IMR-90 (cell line): ENCODE measurements around the gene RAP1GAP. TPM values are rescaled to one million over a fixed set of nuclear protein-coding genes. Genes with fewer than 3 reads are reported as not detected.

ENCODE experiments used
- ATAC-seq: fragments of 200-7000 bp; cut with Tn5 transposase; 2 replicates; pipeline ENCODE4 v1.9.1; 2020; ENCODE audit warnings: low read depth, mild to moderate bottlenecking, moderate library complexity
- BruUV-seq: library from RNA; stranded (reverse); fragments of 400-500 nt; replicated peaks from 2 replicates; lab custom pipeline; 2021; lab: Mats Ljungman, UMichigan
- CTCF ChIA-PET: fragments of 300-600 bp; formaldehyde crosslinking; extraction: SDS; loops from one replicate; lab custom pipeline; 2021; ENCODE audit warnings: antibody characterized with exemption; lab: Yijun Ruan, JAX
- POLR2A ChIA-PET: fragments of 300-600 bp; sonication (Branson Sonifier 250); formaldehyde crosslinking; loops from one replicate; lab custom pipeline; 2022; ENCODE audit warnings: antibody characterized with exemption; ENCODE audit not compliant: unreplicated experiment; lab: Charles Lee
- DNase-seq: peaks from one replicate; pipeline ENCODE4 v3.0.0; 2013
- H2AFZ ChIP-seq: replicated peaks from 2 replicates; pipeline ENCODE3; 2013; ENCODE audit warnings: low read length, mild to moderate bottlenecking; ENCODE audit not compliant: poor library complexity
- H2AK5ac ChIP-seq: 2 replicates; pipeline ENCODE4 v1.6.1; 2013; ENCODE audit warnings: low read depth, low read length, inconsistent platforms
- H2AK9ac ChIP-seq: replicated peaks from 2 replicates; pipeline ENCODE3; 2013; ENCODE audit warnings: mild to moderate bottlenecking, low read depth, low read length, moderate library complexity; ENCODE audit not compliant: poor library complexity
- H2BK120ac ChIP-seq: 2 replicates; pipeline ENCODE4 v1.6.1; 2013; ENCODE audit warnings: low read depth, low read length, inconsistent platforms
- H2BK15ac ChIP-seq: 3 replicates; pipeline ENCODE4 v1.6.1; 2013; ENCODE audit warnings: low read depth, low read length, inconsistent platforms
- H2BK20ac ChIP-seq: 2 replicates; pipeline ENCODE4 v1.6.1; 2013; ENCODE audit warnings: low read depth, mild to moderate bottlenecking, inconsistent platforms, low read length, moderate library complexity
- H2BK5ac ChIP-seq: 2 replicates; pipeline ENCODE4 v1.6.1; 2013; ENCODE audit warnings: mild to moderate bottlenecking, low read depth, low read length, inconsistent platforms; ENCODE audit not compliant: poor library complexity, severe bottlenecking
- H3K14ac ChIP-seq: replicated peaks from 2 replicates; pipeline ENCODE4 v1.6.1; 2013; ENCODE audit warnings: low read depth, low read length, inconsistent platforms
- H3K18ac ChIP-seq: 2 replicates; pipeline ENCODE4 v1.6.1; 2013; ENCODE audit warnings: low read depth, low read length, control low read depth
- H3K23ac ChIP-seq: 2 replicates; pipeline ENCODE4 v1.6.1; 2013; ENCODE audit warnings: low read depth, low read length, inconsistent platforms
- H3K27ac ChIP-seq: 2 replicates; pipeline ENCODE4 v1.5.1; 2013; ENCODE audit warnings: mild to moderate bottlenecking, control low read depth, low read length; ENCODE audit not compliant: insufficient read depth
- H3K27me3 ChIP-seq: 2 replicates; pipeline ENCODE4 v1.6.1; 2013; ENCODE audit warnings: low read length; ENCODE audit not compliant: control insufficient read depth, insufficient read depth
- H3K36me3 ChIP-seq: 2 replicates; pipeline ENCODE4 v1.6.1; 2013; ENCODE audit warnings: low read length, mixed read lengths; ENCODE audit not compliant: control insufficient read depth, insufficient read depth
- H3K4ac ChIP-seq: 2 replicates; pipeline ENCODE4 v1.6.1; 2013; ENCODE audit warnings: low read depth, low read length, inconsistent platforms
- H3K4me1 ChIP-seq: 2 replicates; pipeline ENCODE4 v1.6.1; 2013; ENCODE audit warnings: low read length, mixed read lengths; ENCODE audit not compliant: control insufficient read depth, insufficient read depth
- H3K4me2 ChIP-seq: 2 replicates; pipeline ENCODE4 v1.6.1; 2013; ENCODE audit warnings: low read depth, mild to moderate bottlenecking, control low read depth, low read length, moderate library complexity
- H3K4me3 ChIP-seq: 2 replicates; pipeline ENCODE4 v1.5.1; 2013; ENCODE audit warnings: low read depth, mild to moderate bottlenecking, control low read depth, low read length, moderate library complexity; ENCODE audit not compliant: insufficient read depth
- H3K56ac ChIP-seq: 2 replicates; pipeline ENCODE4 v1.6.1; 2013; ENCODE audit warnings: low read length, inconsistent platforms; ENCODE audit not compliant: insufficient read depth; ENCODE audit errors: extremely low read depth
- H3K79me1 ChIP-seq, 2 experiments: 2 replicates each; pipeline ENCODE4 v1.6.1; 2013; ENCODE audit warnings: low read length in 2 of 2, inconsistent platforms in 1 of 2, low read depth in 1 of 2
- H3K9ac ChIP-seq: 2 replicates; pipeline ENCODE4 v1.6.1; 2013; ENCODE audit warnings: low read depth, low read length, control low read depth
- H3K9me1 ChIP-seq: 2 replicates; pipeline ENCODE4 v1.6.1; 2013; ENCODE audit warnings: low read length, inconsistent platforms; ENCODE audit not compliant: insufficient read depth
- H3K9me3 ChIP-seq: 2 replicates; pipeline ENCODE4 v1.6.1; 2013; ENCODE audit warnings: low read length; ENCODE audit not compliant: control insufficient read depth, insufficient read depth
- H4K20me1 ChIP-seq: 2 replicates; pipeline ENCODE4 v1.6.1; 2013; ENCODE audit warnings: low read length, inconsistent platforms; ENCODE audit not compliant: insufficient read depth
- H4K5ac ChIP-seq: 2 replicates; pipeline ENCODE4 v1.6.1; 2013; ENCODE audit warnings: mild to moderate bottlenecking, low read depth, low read length, control low read depth
- H4K8ac ChIP-seq, 2 experiments: 2 replicates each; pipeline ENCODE4 v1.6.1; 2013; ENCODE audit warnings: low read depth in 2 of 2, low read length in 2 of 2, control low read depth in 1 of 2, inconsistent platforms in 1 of 2
- H4K91ac ChIP-seq: 2 replicates; pipeline ENCODE4 v1.6.1; 2013; ENCODE audit warnings: low read depth, low read length, inconsistent platforms; ENCODE audit not compliant: insufficient read depth
- BHLHE40 ChIP-seq: fragments of 150-350 bp; IDR thresholded peaks from 2 replicates; pipeline ENCODE4 v1.6.1; 2016; ENCODE audit warnings: mild to moderate bottlenecking, low read depth, low read length
- CHD1 ChIP-seq: IDR thresholded peaks from 2 replicates; pipeline ENCODE4 v1.6.1; 2012; ENCODE audit warnings: low read depth, low read length, improper control_type of control experiment
- CTCF ChIP-seq: conservative IDR thresholded peaks from 2 replicates; pipeline ENCODE4 v1.5.1; 2012; ENCODE audit warnings: mild to moderate bottlenecking, low read depth, low read length, improper control_type of control experiment
- ELK1 ChIP-seq: fragments of 150-350 bp; IDR thresholded peaks from 2 replicates; pipeline ENCODE4 v1.6.1; 2016; ENCODE audit warnings: low read depth, mild to moderate bottlenecking, low read length, moderate library complexity, borderline replicate concordance
- FOS ChIP-seq: fragments of 150-350 bp; IDR thresholded peaks from 2 replicates; pipeline ENCODE4 v1.6.1; 2016; ENCODE audit warnings: low read depth, low read length
- MAFK ChIP-seq: IDR thresholded peaks from 2 replicates; pipeline ENCODE4 v1.6.1; 2012; ENCODE audit warnings: low read depth, low read length, improper control_type of control experiment
- MAZ ChIP-seq: IDR thresholded peaks from 2 replicates; pipeline ENCODE4 v1.6.1; 2012; ENCODE audit warnings: low read depth, mild to moderate bottlenecking, low read length, improper control_type of control experiment, moderate library complexity, borderline replicate concordance
- MXI1 ChIP-seq: IDR thresholded peaks from 2 replicates; pipeline ENCODE4 v1.6.1; 2012; ENCODE audit warnings: low read depth, mild to moderate bottlenecking, low read length, moderate library complexity, borderline replicate concordance
- NFE2L2 ChIP-seq: fragments of 150-350 bp; IDR thresholded peaks from 2 replicates; pipeline ENCODE4 v1.6.1; 2016; ENCODE audit warnings: low read depth, mild to moderate bottlenecking, low read length
- POLR2A ChIP-seq: IDR thresholded peaks from 2 replicates; pipeline ENCODE4 v1.6.1; 2012; ENCODE audit warnings: mild to moderate bottlenecking, low read depth, low read length
- RAD21 ChIP-seq: IDR thresholded peaks from 2 replicates; pipeline ENCODE4 v1.6.1; 2012; ENCODE audit warnings: low read length, improper control_type of control experiment
- RCOR1 ChIP-seq: IDR thresholded peaks from 2 replicates; pipeline ENCODE4 v1.6.1; 2012; ENCODE audit warnings: mild to moderate bottlenecking, low read length, improper control_type of control experiment; ENCODE audit not compliant: insufficient replicate concordance
- RFX5 ChIP-seq: IDR thresholded peaks from 2 replicates; pipeline ENCODE4 v1.8.0; 2012; ENCODE audit warnings: low read depth, mild to moderate bottlenecking, low read length, moderate library complexity
- SMC3 ChIP-seq: fragments of 150-350 bp; IDR thresholded peaks from 2 replicates; pipeline ENCODE4 v1.6.1; 2016; ENCODE audit warnings: low read depth, mild to moderate bottlenecking, antibody characterized with exemption, low read length, moderate library complexity
- USF2 ChIP-seq: fragments of 150-350 bp; IDR thresholded peaks from 2 replicates; pipeline ENCODE4 v1.6.1; 2017; ENCODE audit warnings: mild to moderate bottlenecking, antibody characterized with exemption, low read length, low read depth
- WGBS, 2 experiments: methylation state at CpG; one replicate each; pipeline versions ENCODE4 v1.1.5 to v1.1.7; 2013; ENCODE audit warnings: missing lambda C conversion rate in 2 of 2; ENCODE audit not compliant: insufficient read length in 1 of 2; ENCODE audit errors: extremely low coverage in 2 of 2; 5-methylcytosine and 5-hydroxymethylcytosine counted together
- dilution Hi-C: fragments of 300-500 bp; cut with HindIII; formaldehyde crosslinking; loops from one replicate; pipeline ENCODE4 v1.14.3; 2018; ENCODE audit warnings: low sequenced_read_pairs; ENCODE audit not compliant: unreplicated experiment
- in situ Hi-C: fragments of 300-500 bp; cut with MboI; formaldehyde crosslinking; loops from 3 replicates; pipeline ENCODE4 v1.14.3; 2019; ENCODE audit warnings: low sequenced_read_pairs, inconsistent platforms, mixed read lengths
- intact Hi-C: fragments of 100-400 bp; cut with micrococcal nuclease; formaldehyde crosslinking; loops from 2 replicates; pipeline ENCODE4 v1.10.0; 2022
- polyA plus RNA-seq, 3 experiments: library from polyadenylated mRNA; depleted of rRNA; stranded (reverse); fragments of >200 nt; gene quantifications; 2 replicates each; pipeline ENCODE4 v1.2.3, GENCODE V29; 2012; ENCODE audit warnings: low replicate concordance in 1 of 3
- total RNA-seq: library from RNA; depleted of rRNA; stranded (reverse); fragments of >200 nt; gene quantifications from 2 replicates; pipeline ENCODE4 v1.2.3, GENCODE V29; 2012

The RAP1GAP gene
- total and polyA plus RNA-seq, 2 of the 4 experiments (the other 2 are of a cell fraction), result under 0.01 to 0.10 TPM

GRCh38 chr1:21652937-21653743 is 16.0 kb downstream of the RAP1GAP start:
- POLR2A ChIA-PET, result no interaction called here

More at GRCh38 chr1:21652937-21653743, 16.0 kb downstream of the RAP1GAP start:
- Histone ChIP-seq H4K8ac (no peak overlapping the region), H4K5ac (no peak overlapping the region), H2AK5ac (no peak overlapping the region), H2AK9ac (no peak overlapping the region), H3K9ac (no peak overlapping the region), H4K91ac (no peak overlapping the region), H3K4me1 (peaks cover 3% of the 10 kb centered on the region; the same call in 1 of the 2 replicates), H3K18ac (no peak overlapping the region), H2BK20ac (no peak overlapping the region), H3K9me3 (no peaks in the 10 kb centered on the region), H3K4ac (no peak overlapping the region), H3K27me3 (peaks cover 55% of the 10 kb centered on the region), H3K4me2 (no peak overlapping the region), H2BK5ac (no peak overlapping the region), H3K23ac (no peak overlapping the region), H3K27ac (no peak overlapping the region), H4K20me1 (peaks cover 9% of the 10 kb centered on the region; the same call in 1 of the 2 replicates), H3K14ac (no peak overlapping the region), H2BK120ac (no peak overlapping the region), H2AFZ (no peak overlapping the region), H3K4me3 (no peak overlapping the region), H3K36me3 (no peaks in the 10 kb centered on the region), H3K79me1 (no peaks in the 10 kb centered on the region), H3K9me1 (0 out of 2 replicates have a peak, but pooled peaks cover 5% of the 10 kb centered on the region), H3K56ac (no peak overlapping the region), H2BK15ac (no peak overlapping the region)
- DNase-seq (no peak), ATAC-seq (no peak)
- 65% methylated on average over 3 of the region's 10 CpGs; no CpG with 5 or more reads in 1 of the 2 experiments for WGBS, 2 experiments
- TF ChIP-seq USF2, result no peak
- TF ChIP-seq SMC3, result no peak
- TF ChIP-seq NFE2L2, result no peak
- TF ChIP-seq RAD21, result no peak
- TF ChIP-seq BHLHE40, result no peak
- no peak for TF ChIP-seq RCOR1
- TF ChIP-seq FOS, result no peak
- TF ChIP-seq MXI1, result no peak
- TF ChIP-seq ELK1, result no peak
- TF ChIP-seq MAFK, result no peak
- no peak for TF ChIP-seq CHD1
- no peak for TF ChIP-seq POLR2A
- no peak for TF ChIP-seq RFX5
- no peak for TF ChIP-seq MAZ
- no peak for TF ChIP-seq CTCF
- CTCF ChIA-PET, result no interaction called here
- intact Hi-C loops (loop anchor here (10.0 kb wide), 2 partner anchors 118 to 398 kb away; no protein-coding TSS in a partner anchor), dilution Hi-C loops (no loop called here), in situ Hi-C loops (loop anchor here (10.0 kb wide), 2 partner anchors 278 to 398 kb away; no protein-coding TSS in a partner anchor)
- no TSS peak for BruUV-seq
